GM13977 (cell line): ENCODE measurements around the gene CDH2.

Source experiments
- DNase-seq: peaks from one replicate; pipeline ENCODE4 v3.0.0; 2012; ENCODE audit warnings: low spot score
- CTCF ChIP-seq: IDR thresholded peaks from 2 replicates; pipeline ENCODE4 v1.5.1; 2012; ENCODE audit warnings: mild to moderate bottlenecking, control low read depth; ENCODE audit not compliant: insufficient read depth; ENCODE audit errors: extremely low read depth, missing control alignments
- in situ Hi-C: fragments of 300-500 bp; cut with MboI; formaldehyde crosslinking; loops from one replicate; pipeline ENCODE4 v1.12.0; 2022; ENCODE audit warnings: low sequenced_read_pairs, low pct_unique_long_range_greater_than_20kb, mixed read lengths, inconsistent platforms; ENCODE audit not compliant: unreplicated experiment

The CDH2 gene

DNA sequence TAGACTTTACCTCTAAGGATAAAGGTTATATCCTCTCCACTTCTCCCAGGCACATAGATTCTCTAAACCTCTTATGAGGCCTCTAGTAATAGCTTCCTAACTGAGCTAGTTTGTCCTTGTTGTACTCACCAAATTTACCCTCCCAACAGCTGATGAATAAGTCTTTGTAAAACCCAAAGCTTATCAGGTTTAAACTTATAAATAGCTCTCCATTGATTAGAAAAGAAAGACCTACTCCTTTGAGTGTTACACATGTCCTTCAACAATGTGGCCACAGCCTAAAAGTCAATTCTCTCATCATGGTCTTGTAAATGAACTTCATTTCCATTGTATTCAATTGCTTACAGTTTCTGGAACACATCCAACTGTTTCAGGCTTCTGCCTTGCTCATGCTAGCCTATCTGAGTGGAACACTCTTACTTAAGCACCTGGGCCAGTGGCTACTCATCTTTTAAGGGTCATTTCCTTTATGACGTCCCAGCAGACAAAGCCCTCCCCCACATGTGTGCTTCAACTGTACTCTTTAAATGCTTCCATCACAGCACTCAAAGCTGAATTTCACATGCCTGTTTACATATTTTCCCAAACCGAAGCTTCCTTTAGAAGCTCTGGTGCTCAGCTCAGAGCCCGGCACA lies 131.6 kb downstream of the CDH2 start:
- in situ Hi-C loops: no loop called here
- DNase-seq: no peak

GRCh38 chr18:28044036-28044435 lies 132.9 kb downstream of the CDH2 start:
- no peak for TF ChIP-seq CTCF
- no peak for DNase-seq
- in situ Hi-C loops: no loop called here

More for the DNA sequence above, 131.6 kb downstream of the CDH2 start:
- no peak for TF ChIP-seq CTCF

DNA sequence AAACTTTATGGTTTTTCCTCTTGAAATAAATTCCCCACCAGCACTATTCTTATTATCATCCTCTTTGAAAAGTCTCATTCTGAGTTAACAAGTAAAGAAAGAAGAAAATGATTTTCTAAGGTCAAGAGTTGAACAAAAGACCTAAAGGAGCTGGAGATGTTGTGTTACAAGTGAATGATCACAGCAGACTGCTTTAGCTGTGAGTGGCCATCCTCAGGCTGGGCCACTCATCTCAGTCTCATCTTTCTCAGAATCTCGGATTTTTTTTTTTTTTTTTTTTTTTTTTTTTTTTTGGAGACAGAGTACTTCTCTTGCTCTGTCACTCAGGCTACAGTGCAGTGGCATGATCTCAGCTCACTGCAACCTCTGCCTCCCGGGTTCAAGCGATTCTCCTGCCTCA lies 133.3 kb downstream of the CDH2 start:
- in situ Hi-C loops: no loop called here
- TF ChIP-seq CTCF: no peak
- no peak for DNase-seq

GRCh38 chr18:28041366-28041765 lies 135.6 kb downstream of the CDH2 start:
- no peak for DNase-seq
- no peak for TF ChIP-seq CTCF
- in situ Hi-C loops: no loop called here

GRCh38 chr18:28040716-28041115 lies 136.2 kb downstream of the CDH2 start:
- in situ Hi-C loops: no loop called here
- no peak for DNase-seq
- TF ChIP-seq CTCF: no peak

DNA sequence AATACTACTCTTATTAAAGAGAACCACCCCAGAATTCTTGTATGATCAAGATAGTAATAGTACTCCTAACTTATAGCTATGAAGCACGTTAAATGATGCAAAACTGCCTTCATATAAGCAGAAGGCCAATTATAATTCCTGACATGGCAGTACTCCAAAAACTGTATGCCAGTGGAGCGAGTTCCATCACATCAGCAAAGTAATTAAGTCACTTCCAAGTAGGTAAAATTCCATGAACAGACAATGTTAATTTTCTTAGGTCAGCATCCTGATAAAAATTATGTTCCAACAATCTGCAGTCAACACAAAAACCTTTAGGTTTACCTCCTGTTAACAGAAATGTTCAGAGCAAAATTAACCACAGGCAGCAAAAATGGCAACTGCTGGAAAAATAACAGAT lies 136.7 kb downstream of the CDH2 start:
- in situ Hi-C loops: no loop called here
- no peak for DNase-seq
- no peak for TF ChIP-seq CTCF
